ENCODE results near the gene VPS45. TPM values are rescaled to one million over a fixed set of nuclear protein-coding genes. Genes with fewer than 3 reads are reported as not detected.

The VPS45 gene
- total and polyA plus RNA-seq, 12 donors: 26.6 to 73.6 (median 49.8) TPM

- Histone ChIP-seq H3K27ac (no peak overlapping the region), H3K4me3 (no peak overlapping the region), H3K27me3 (no peaks in the 10 kb centered on the region), H3K4me1 (peaks cover 0 to 19% (median 4%) of the 10 kb centered on the region in 9 donors), H3K9me3 (no peaks in the 10 kb centered on the region), H3K36me3 (peaks cover 0 to 100% (median 28%) of the 10 kb centered on the region in 9 donors)
- ATAC-seq (no peak), DNase-seq (no peak)
- intact Hi-C loops (cut with DNase I): loop anchor here in 3 of 10 donors (5.0 kb wide), 3 partner anchors 76 to 91 kb away; no protein-coding TSS in a partner anchor
- TF ChIP-seq CTCF (IDR thresholded peaks at IDR 0.05): no peak
- 88 to 95% methylated on average over 2 of the region's 2 CpGs for WGBS, 2 donors
Observed at GRCh38 chr1:150076066-150076465, 8.5 kb downstream of the VPS45 start.

- Histone ChIP-seq H3K9me3 (no peaks in the 10 kb centered on the region), H3K4me1 (peaks cover 0 to 24% (median 4%) of the 10 kb centered on the region in 9 donors), H3K27me3 (no peaks in the 10 kb centered on the region), H3K36me3 (peaks cover 0 to 100% (median 28%) of the 10 kb centered on the region in 9 donors), H3K27ac (no peak overlapping the region), H3K4me3 (no peak overlapping the region)
- intact Hi-C loops (cut with DNase I): loop anchor here in 3 of 10 donors (5.0 kb wide), 3 partner anchors 75 to 90 kb away; no protein-coding TSS in a partner anchor
- ATAC-seq (no peak), DNase-seq (no peak)
- WGBS, 2 donors: 81 to 84% methylated on average over 6 of the region's 6 CpGs
- TF ChIP-seq CTCF (IDR thresholded peaks at IDR 0.05): no peak
Observed at GRCh38 chr1:150076985-150077384, 9.4 kb downstream of the VPS45 start.

GRCh38 chr1:150080784-150081183 lies 13.2 kb downstream of the VPS45 start:
- no peaks in the 10 kb centered on the region for H3K27me3 ChIP-seq
- intact Hi-C loops (cut with DNase I): loop anchor here in 1 of 10 donors (5.0 kb wide), 1 partner anchor 82 kb away; no protein-coding TSS in a partner anchor
- peak in 7 of 8 donors; percentile 42 to 96 (median 70) for ATAC-seq
- H3K27ac ChIP-seq: peak overlapping the region in 9 of 10 donors; percentile 0 to 77 (median 43)
- no peaks in the 10 kb centered on the region for H3K9me3 ChIP-seq
- no peak overlapping the region for H3K4me3 ChIP-seq
- TF ChIP-seq CTCF (IDR thresholded peaks at IDR 0.05): no peak
- peaks cover 0 to 24% (median 4%) of the 10 kb centered on the region in 9 donors for H3K4me1 ChIP-seq
- no peak for DNase-seq
- peaks cover 0 to 100% (median 34%) of the 10 kb centered on the region in 9 donors for H3K36me3 ChIP-seq

GRCh38 chr1:150082494-150082893 lies 14.9 kb downstream of the VPS45 start:
- intact Hi-C loops (cut with DNase I): loop anchor here in 1 of 10 donors (5.0 kb wide), 1 partner anchor 80 kb away; no protein-coding TSS in a partner anchor
- Histone ChIP-seq H3K4me1 (peaks cover 0 to 19% (median 4%) of the 10 kb centered on the region in 9 donors), H3K27me3 (no peaks in the 10 kb centered on the region), H3K4me3 (no peak overlapping the region), H3K27ac (no peak overlapping the region), H3K9me3 (no peaks in the 10 kb centered on the region), H3K36me3 (peaks cover 0 to 100% (median 26%) of the 10 kb centered on the region in 9 donors)
- ATAC-seq (no peak), DNase-seq (no peak)
- no peak for TF ChIP-seq CTCF (IDR thresholded peaks at IDR 0.05)
- WGBS, 2 donors: 88 to 90% methylated on average over 4 of the region's 4 CpGs

All from heart right ventricle (tissue), 16 donors.